Measurements from ENCODE around the gene ABI3BP. TPM values are rescaled to one million over a fixed set of nuclear protein-coding genes. Genes with fewer than 3 reads are reported as not detected.

ABI3BP gene
- polyA plus RNA-seq, 1 of the 3 experiments (the other 2 are of a cell fraction) = 8.4 TPM

GRCh38 chr3:100760377-100760776 lies 232.8 kb downstream of the ABI3BP start:
- Histone ChIP-seq H3K4me2 (no peak overlapping the region), H3K36me3 (replicated peaks in 1 of 2; ENCODE audit: control insufficient read depth in 1 of 2, insufficient read depth in 2 of 2, low read length in 1 of 2) (peaks cover 4 to 10% of the 10 kb centered on the region in 2 experiments), H4K20me1 (ENCODE audit: insufficient read depth) (no peaks in the 10 kb centered on the region), H3F3A (replicated peaks; ENCODE audit: insufficient read depth) (peaks cover 13% of the 10 kb centered on the region), H3K4me3 (ENCODE audit: low read depth in 2 of 2, low read length in 1 of 2) (no peak overlapping the region), H3K4me1 (ENCODE audit: control insufficient read depth in 1 of 2, insufficient read depth in 2 of 2, low read depth in 1 of 2, low read length in 1 of 2) (no peaks in the 10 kb centered on the region; a peak in 1 of 4 replicates), H3K27me3 (ENCODE audit: insufficient read depth) (no peaks in the 10 kb centered on the region), H3K79me2 (ENCODE audit: insufficient read depth) (no peaks in the 10 kb centered on the region), H2AFZ (ENCODE audit: low read depth) (no peak overlapping the region), H3K27ac (ENCODE audit: low read depth in 2 of 2, low read length in 1 of 2) (no peak overlapping the region; a peak in 1 of 4 replicates), H3K9me3 (no peaks in the 10 kb centered on the region), H3K9ac (no peak overlapping the region), H3K9me2 (no peaks in the 10 kb centered on the region)
- 75% methylated on average over 4 of the region's 4 CpGs for WGBS (ENCODE audit: low lambda C conversion rate)
- POLR2A ChIA-PET = no interaction called here
- TF ChIP-seq RAD21 (IDR thresholded peaks at IDR 0.05; ENCODE audit: low read length) (no peak), TCF12 (IDR thresholded peaks at IDR 0.05) (no peak), TEAD4 (IDR thresholded peaks at IDR 0.05; ENCODE audit: borderline replicate concordance, insufficient read depth) (no peak), CHD2 (IDR thresholded peaks at IDR 0.05; ENCODE audit: low read length, partially characterized antibody) (no peak), USF1 (IDR thresholded peaks at IDR 0.05; ENCODE audit: borderline replicate concordance, low read depth) (no peak), JUND (IDR thresholded peaks at IDR 0.05) (no peak), NRF1 (IDR thresholded peaks at IDR 0.05; ENCODE audit: low read depth, low read length) (no peak), USF2 (IDR thresholded peaks at IDR 0.05; ENCODE audit: borderline replicate concordance, low read depth, low read length) (no peak), CTCF (IDR thresholded peaks at IDR 0.05) (no peak), GATA2 (CRISPR knock-in tag; IDR thresholded peaks at IDR 0.05) (no peak), MAX (IDR thresholded peaks at IDR 0.05; ENCODE audit: low read depth) (no peak), EP300 (IDR thresholded peaks at IDR 0.05; ENCODE audit: borderline replicate concordance in 1 of 2, low read depth in 1 of 2, low read length in 1 of 2) (no peak), PBX3 (IDR thresholded peaks at IDR 0.05) (no peak)
- no peak for DNase-seq
- CTCF ChIA-PET = interaction anchor here (3.3 kb wide), 1 partner anchor 436 kb away, joined by 13 read pairs; no protein-coding TSS in a partner anchor

- POLR2A ChIA-PET = no interaction called here
- no peak for DNase-seq
- Histone ChIP-seq H3K79me2 (ENCODE audit: insufficient read depth) (no peaks in the 10 kb centered on the region), H3K4me2 (no peak overlapping the region), H3K9me3 (no peaks in the 10 kb centered on the region), H4K20me1 (ENCODE audit: insufficient read depth) (no peaks in the 10 kb centered on the region), H3K27me3 (ENCODE audit: insufficient read depth) (no peaks in the 10 kb centered on the region), H3K4me1 (ENCODE audit: control insufficient read depth in 1 of 2, insufficient read depth in 2 of 2, low read depth in 1 of 2, low read length in 1 of 2) (no peaks in the 10 kb centered on the region; a peak in 1 of 4 replicates), H3K4me3 (ENCODE audit: low read depth in 2 of 2, low read length in 1 of 2) (no peak overlapping the region), H3K9me2 (no peaks in the 10 kb centered on the region), H3F3A (replicated peaks; ENCODE audit: insufficient read depth) (peaks cover 13% of the 10 kb centered on the region), H3K36me3 (replicated peaks in 1 of 2; ENCODE audit: control insufficient read depth in 1 of 2, insufficient read depth in 2 of 2, low read length in 1 of 2) (peaks cover 8 to 10% of the 10 kb centered on the region in 2 experiments), H2AFZ (ENCODE audit: low read depth) (no peak overlapping the region), H3K27ac (ENCODE audit: low read depth in 2 of 2, low read length in 1 of 2) (no peak overlapping the region; a peak in 1 of 4 replicates), H3K9ac (no peak overlapping the region)
- CTCF ChIA-PET = interaction anchor here (3.3 kb wide), 1 partner anchor 436 kb away, joined by 13 read pairs; no protein-coding TSS in a partner anchor
- TF ChIP-seq RFX5 (IDR thresholded peaks at IDR 0.05; ENCODE audit: low read length) (no peak), SIN3A (IDR thresholded peaks at IDR 0.05; ENCODE audit: borderline replicate concordance, low read depth, low read length) (no peak), RXRA (IDR thresholded peaks at IDR 0.05; ENCODE audit: borderline replicate concordance, low read depth) (no peak), MXI1 (IDR thresholded peaks at IDR 0.05; ENCODE audit: low read depth, low read length) (no peak), REST (IDR thresholded peaks at IDR 0.05; ENCODE audit: low read depth, low read length) (no peak), MEF2A (IDR thresholded peaks at IDR 0.05; ENCODE audit: borderline replicate concordance, low read depth) (no peak), CHD2 (IDR thresholded peaks at IDR 0.05; ENCODE audit: low read length, partially characterized antibody) (no peak), USF1 (IDR thresholded peaks at IDR 0.05; ENCODE audit: borderline replicate concordance, low read depth) (no peak), RAD21 (IDR thresholded peaks at IDR 0.05; ENCODE audit: low read length) (no peak)
Observed at GRCh38 chr3:100759950-100760349, 233.3 kb downstream of the ABI3BP start.
